B cell (primary cell): ENCODE data around the gene MRM2. TPM values are rescaled to one million over a fixed set of nuclear protein-coding genes. Genes with fewer than 3 reads are reported as not detected.

Source experiments
- ATAC-seq: fragments of 200-7000 bp; cut with Tn5 transposase; one replicate; pipeline ENCODE4 v1.10.0; 2021; ENCODE audit warnings: low read depth, mild to moderate bottlenecking, moderate number of reproducible peaks, moderate library complexity
- CTCF ChIA-PET: fragments of 350-600 bp; sonication (Branson Sonifier 250); formaldehyde crosslinking; loops from one replicate; lab custom pipeline; 2021; ENCODE audit warnings: antibody characterized with exemption, inconsistent platforms; lab: Charles Lee
- POLR2A ChIA-PET: fragments of 350-600 bp; sonication (Branson Sonifier 250); formaldehyde crosslinking; loops from one replicate; lab custom pipeline; 2021; ENCODE audit warnings: antibody characterized with exemption; lab: Charles Lee
- DNase-seq: peaks from one replicate; pipeline ENCODE4 v3.0.0; 2013
- H2AFZ ChIP-seq: 2 replicates; pipeline ENCODE4 v1.6.1; 2012; ENCODE audit warnings: mild to moderate bottlenecking, low read depth, low read length; ENCODE audit not compliant: insufficient read depth, poor library complexity, severe bottlenecking
- H3K27ac ChIP-seq, 2 donors: 1 replicate in 1 of 2; 2 replicates in 1 of 2; pipeline ENCODE4 v1.5.1; 2012 to 2013; ENCODE audit warnings: low read length in 2 of 2, mild to moderate bottlenecking in 2 of 2, moderate library complexity in 1 of 2
- H3K27me3 ChIP-seq, 4 experiments: fragments of 200-600 bp in 1 of 4; sonication (generic) in 1 of 4; replicated peaks in 1 of 4; 1 replicate in 2 of 4; 2 replicates in 2 of 4; pipeline versions ENCODE4 v1.6.1 to v1.7.0; 2013 to 2016; ENCODE audit warnings: low read length in 3 of 4, mild to moderate bottlenecking in 2 of 4, mixed read lengths in 1 of 4, moderate library complexity in 1 of 4; ENCODE audit not compliant: insufficient read depth in 4 of 4, control insufficient read depth in 3 of 4; ENCODE audit errors: control extremely low read depth in 1 of 4
- H3K36me3 ChIP-seq, 2 experiments: replicated peaks in 1 of 2; 1 replicate in 1 of 2; 2 replicates in 1 of 2; pipeline versions ENCODE4 v1.6.1 to v1.7.1; 2013; ENCODE audit warnings: low read length in 1 of 2; ENCODE audit not compliant: insufficient read depth in 2 of 2, control insufficient read depth in 1 of 2; ENCODE audit errors: control extremely low read depth in 1 of 2, extremely low read depth in 1 of 2
- H3K4me1 ChIP-seq, 2 donors: fragments of 200-600 bp in 1 of 2; sonication (generic) in 1 of 2; 1 replicate in 1 of 2; 2 replicates in 1 of 2; pipeline versions ENCODE4 v1.5.1 to v1.6.1; 2013 to 2017; ENCODE audit warnings: low read length in 2 of 2; ENCODE audit not compliant: control insufficient read depth in 2 of 2, insufficient read depth in 2 of 2
- H3K4me2 ChIP-seq: replicated peaks from 2 replicates; pipeline ENCODE3; 2012; ENCODE audit warnings: mild to moderate bottlenecking, low read depth, low read length; ENCODE audit not compliant: poor library complexity, severe bottlenecking
- H3K4me3 ChIP-seq, 5 experiments: fragments of 200-600 bp in 1 of 5; sonication (generic) in 1 of 5; 1 replicate in 3 of 5; 2 replicates in 2 of 5; pipeline versions ENCODE4 v1.5.1 to v1.7.0; 2011 to 2016; ENCODE audit warnings: low read length in 4 of 5, mild to moderate bottlenecking in 4 of 5, low read depth in 2 of 5, control low read depth in 1 of 5, moderate library complexity in 1 of 5; ENCODE audit not compliant: insufficient read depth in 1 of 5; ENCODE audit errors: control extremely low read depth in 1 of 5, extremely low read depth in 1 of 5
- H3K79me2 ChIP-seq: fragments of 200-600 bp; sonication (generic); one replicate; pipeline ENCODE4 v1.6.0; 2016; ENCODE audit warnings: low read length; ENCODE audit not compliant: control insufficient read depth, insufficient read depth
- H3K9ac ChIP-seq: fragments of 200-600 bp; sonication (generic); 2 replicates; pipeline ENCODE4 v1.6.1; 2017; ENCODE audit warnings: mild to moderate bottlenecking, low read length, moderate library complexity
- H3K9me3 ChIP-seq, 3 donors: one replicate each; pipeline versions ENCODE4 v1.6.1 to v1.7.1; 2013; ENCODE audit warnings: low read length in 2 of 3; ENCODE audit not compliant: control insufficient read depth in 2 of 3, insufficient read depth in 1 of 3; ENCODE audit errors: control extremely low read depth in 1 of 3
- H4K20me1 ChIP-seq: 2 replicates; pipeline ENCODE4 v1.6.0; 2012; ENCODE audit warnings: mild to moderate bottlenecking, low read length; ENCODE audit not compliant: insufficient read depth, control insufficient read depth, poor library complexity, severe bottlenecking
- H3K27ac Mint-ChIP-seq: one replicate; pipeline ENCODE4 v1.8.0; 2021; ENCODE audit warnings: mixed read lengths
- H3K27me3 Mint-ChIP-seq: one replicate; pipeline ENCODE4 v1.8.0; 2021; ENCODE audit warnings: mixed read lengths
- H3K4me1 Mint-ChIP-seq: one replicate; pipeline ENCODE4 v1.8.0; 2021; ENCODE audit warnings: mixed read lengths
- H3K4me3 Mint-ChIP-seq: one replicate; pipeline ENCODE4 v1.8.0; 2021; ENCODE audit warnings: mixed read lengths
- H3K9me3 Mint-ChIP-seq: one replicate; pipeline ENCODE4 v1.8.0; 2022; ENCODE audit warnings: mixed read lengths; ENCODE audit not compliant: insufficient read depth
- EZH2 ChIP-seq: IDR thresholded peaks from 2 replicates; pipeline ENCODE4 v1.6.1; 2012; ENCODE audit warnings: borderline replicate concordance, low read depth, mild to moderate bottlenecking, moderate library complexity, low read length; ENCODE audit not compliant: insufficient read depth, poor library complexity, severe bottlenecking
- WGBS: methylation state at CpG from one replicate; pipeline ENCODE4 v1.1.5; 2013; ENCODE audit warnings: missing lambda C conversion rate; ENCODE audit not compliant: insufficient coverage; 5-methylcytosine and 5-hydroxymethylcytosine counted together
- intact Hi-C: fragments of 100-400 bp; cut with micrococcal nuclease; formaldehyde crosslinking; loops from one replicate; pipeline ENCODE4 v1.10.0; 2022
- polyA plus RNA-seq: library from polyadenylated mRNA; depleted of rRNA; stranded (reverse); fragments of >200 nt; gene quantifications from 2 replicates; pipeline ENCODE4 v1.2.3, GENCODE V29; 2012
- total RNA-seq, 2 donors: library from RNA; stranded (reverse); fragments of 120-200 nt in 1 of 2; gene quantifications; 1 replicate in 1 of 2; 2 replicates in 1 of 2; pipeline versions ENCODE4 v1.2.3 to v1.2.4, GENCODE V29; 2013 to 2022
- TF ChIP-seq, protein P1 (sequence below): fragments of 200-600 bp; IDR thresholded peaks from one replicate; pipeline ENCODE4 v1.8.0; 2022; ENCODE audit warnings: antibody characterized with exemption, mild to moderate bottlenecking

The MRM2 gene
- total and polyA plus RNA-seq, 2 donors (not counting 1 experiment from before 2014, with no cell fraction given), result 9.2 to 29.0 TPM

DNA sequence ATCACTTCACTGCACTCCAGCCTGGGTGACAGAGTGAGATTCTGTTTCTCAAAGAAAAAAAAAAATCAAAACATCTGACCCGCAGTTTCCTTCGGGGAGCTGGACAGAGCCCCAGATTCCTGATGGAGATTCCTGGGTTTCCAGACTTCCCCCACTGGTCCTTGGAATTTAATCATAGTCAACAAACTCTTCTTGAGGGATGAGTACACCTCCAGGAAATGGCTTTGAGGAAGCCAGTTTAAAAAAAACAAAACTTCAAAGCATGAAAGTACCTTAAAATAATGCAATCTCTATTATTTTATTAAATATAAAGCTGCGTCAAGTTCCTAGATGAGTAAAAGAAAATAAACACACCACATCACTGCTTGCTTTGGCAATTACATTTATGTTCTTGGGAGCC lies 8.1 kb downstream of the MRM2 start:
- no peak overlapping the region for H3K9ac ChIP-seq
- H3K27ac ChIP-seq, result peak overlapping the region in 1 of 2 donors; percentile 96
- no peaks in the 10 kb centered on the region for H4K20me1 ChIP-seq
- Mint-ChIP-seq H3K9me3 (no peaks in the 10 kb centered on the region), H3K27me3 (no peaks in the 10 kb centered on the region), H3K4me1 (peaks cover 57% of the 10 kb centered on the region), H3K4me3 (peak overlapping the region; percentile 70), H3K27ac (no peak overlapping the region)
- peaks cover 39 to 50% of the 10 kb centered on the region in 2 donors for H3K4me1 ChIP-seq
- WGBS, result no CpG with 5 or more reads among the region's 3 CpGs
- H3K36me3 ChIP-seq, result peaks cover 3 to 29% of the 10 kb centered on the region in 2 experiments
- CTCF ChIA-PET, result no interaction called here
- H3K9me3 ChIP-seq, result peaks cover 0 to 5% (median 0%) of the 10 kb centered on the region in 3 donors
- no peak overlapping the region for H2AFZ ChIP-seq
- no peaks in the 10 kb centered on the region for H3K27me3 ChIP-seq
- TF ChIP-seq, protein P1, sequence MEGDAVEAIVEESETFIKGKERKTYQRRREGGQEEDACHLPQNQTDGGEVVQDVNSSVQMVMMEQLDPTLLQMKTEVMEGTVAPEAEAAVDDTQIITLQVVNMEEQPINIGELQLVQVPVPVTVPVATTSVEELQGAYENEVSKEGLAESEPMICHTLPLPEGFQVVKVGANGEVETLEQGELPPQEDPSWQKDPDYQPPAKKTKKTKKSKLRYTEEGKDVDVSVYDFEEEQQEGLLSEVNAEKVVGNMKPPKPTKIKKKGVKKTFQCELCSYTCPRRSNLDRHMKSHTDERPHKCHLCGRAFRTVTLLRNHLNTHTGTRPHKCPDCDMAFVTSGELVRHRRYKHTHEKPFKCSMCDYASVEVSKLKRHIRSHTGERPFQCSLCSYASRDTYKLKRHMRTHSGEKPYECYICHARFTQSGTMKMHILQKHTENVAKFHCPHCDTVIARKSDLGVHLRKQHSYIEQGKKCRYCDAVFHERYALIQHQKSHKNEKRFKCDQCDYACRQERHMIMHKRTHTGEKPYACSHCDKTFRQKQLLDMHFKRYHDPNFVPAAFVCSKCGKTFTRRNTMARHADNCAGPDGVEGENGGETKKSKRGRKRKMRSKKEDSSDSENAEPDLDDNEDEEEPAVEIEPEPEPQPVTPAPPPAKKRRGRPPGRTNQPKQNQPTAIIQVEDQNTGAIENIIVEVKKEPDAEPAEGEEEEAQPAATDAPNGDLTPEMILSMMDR, result no peak
- no peak for TF ChIP-seq EZH2
- DNase-seq (no peak), ATAC-seq (no peak)
- no peak overlapping the region for H3K4me3 ChIP-seq
- POLR2A ChIA-PET, result interaction anchor here (0.7 to 1.3 kb wide), 2 partner anchors 27 to 305 kb away, joined by 3 to 4 read pairs; no protein-coding TSS in a partner anchor
- intact Hi-C loops, result loop anchor here (2.0 to 10.0 kb wide), 2 partner anchors 27 to 659 kb away; partner anchors contain the start of gene PSMG3
- H3K79me2 ChIP-seq, result peaks cover 60% of the 10 kb centered on the region
- no peak overlapping the region for H3K4me2 ChIP-seq

DNA sequence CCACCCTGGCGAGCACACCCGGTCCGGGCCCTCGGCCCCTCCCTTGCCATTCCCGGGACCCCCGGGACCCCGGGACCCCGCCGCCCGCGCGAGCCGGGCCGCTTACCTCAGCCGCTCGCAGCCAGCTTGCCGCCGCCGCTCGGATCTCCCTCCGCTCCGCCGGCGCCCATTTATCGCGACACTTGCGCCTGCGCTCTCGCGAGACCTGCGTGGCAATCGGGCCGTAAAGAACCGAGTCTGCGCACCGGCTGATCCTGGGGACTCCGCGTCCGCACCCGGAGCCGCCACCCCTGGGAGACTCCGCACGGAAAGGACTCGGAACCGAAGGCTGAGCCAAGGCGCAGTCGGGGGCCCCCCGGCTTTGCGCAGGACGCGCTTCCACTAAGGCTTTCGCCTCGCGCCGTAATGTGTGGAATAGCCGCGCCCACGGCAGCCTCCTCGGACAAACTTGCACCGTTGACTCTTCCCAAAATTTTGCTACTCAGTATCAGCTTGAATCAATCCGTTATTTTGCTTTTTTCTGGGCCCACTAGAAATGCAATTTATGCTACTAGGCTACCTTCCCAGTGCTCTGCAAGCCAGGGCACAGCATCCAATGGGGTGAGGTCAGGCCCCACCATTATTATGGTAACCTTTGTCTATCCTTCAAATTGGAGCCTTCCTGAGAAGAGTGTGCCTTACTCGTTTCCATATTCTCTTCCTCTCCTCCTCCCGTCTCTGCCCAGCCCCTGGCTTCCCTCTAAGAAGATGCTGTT lies 9.1 kb downstream of the MRM2 start, which contains the start of gene MAD1L1:
TSS of gene MAD1L1 (minus strand) at position 180 of the 755 bp plus-strand sequence. CDS start 2,812 bp downstream, outside the sequence.
- ATAC-seq, result peak; percentile 69
- intact Hi-C loops, result loop anchor here (1.0 to 10.0 kb wide), 3 partner anchors 28 to 658 kb away; partner anchors contain the start of gene PSMG3
- peak within 1 kb of the TSS; percentile 96 for H3K4me2 ChIP-seq
- peak within 1 kb of the TSS; percentile 87 for H3K27ac Mint-ChIP-seq
- no peaks in the 10 kb centered on the region for H4K20me1 ChIP-seq
- DNase-seq, result peak; percentile 93
- H3K4me3 ChIP-seq, result peak within 1 kb of the TSS; percentile 84 to 100 (median 93)
- peaks cover 67% of the 10 kb centered on the region for H3K79me2 ChIP-seq
- peaks cover 34 to 43% of the 10 kb centered on the region in 2 donors for H3K4me1 ChIP-seq
- H3K27ac ChIP-seq, result peak within 1 kb of the TSS; percentile 72 to 76
- H3K4me1 Mint-ChIP-seq, result peaks cover 51% of the 10 kb centered on the region
- WGBS, result under 1% methylated on average over 61 of the region's 63 CpGs
- H3K4me3 Mint-ChIP-seq, result peak within 1 kb of the TSS; percentile 91
- ChIA-PET POLR2A (no interaction called here), CTCF (interaction anchor here (0.8 to 1.9 kb wide), 4 partner anchors 9 to 162 kb away, joined by 3 to 15 read pairs (median 4); partner anchors contain the start of genes MRM2 and NUDT1)
- no peaks in the 10 kb centered on the region for H3K27me3 ChIP-seq
- TF ChIP-seq, protein P1, result no peak
- TF ChIP-seq EZH2, result no peak
- H3K9me3 Mint-ChIP-seq, result no peaks in the 10 kb centered on the region
- H3K9ac ChIP-seq, result peak within 1 kb of the TSS; percentile 98
- peaks cover 0 to 5% (median 0%) of the 10 kb centered on the region in 3 donors for H3K9me3 ChIP-seq
- H3K27me3 Mint-ChIP-seq, result no peaks in the 10 kb centered on the region
- peak within 1 kb of the TSS; percentile 100 for H2AFZ ChIP-seq
- peaks cover 1 to 28% of the 10 kb centered on the region in 2 experiments for H3K36me3 ChIP-seq
